NOMO-1 (cell line): Measurements from ENCODE around the gene PARVA.
"Not testable (repeated sequence)": the region's sequence is repeated elsewhere in the genome, so short reads cannot be mapped to it uniquely, and the experiment has no call there.

Experiments
- DNase-seq, 2 experiments: peaks; one replicate each; lab custom pipeline; 2025; ENCODE audit not compliant: unreplicated experiment in 2 of 2; lab: John Stamatoyannopoulos, UW

Gene PARVA, protein sequence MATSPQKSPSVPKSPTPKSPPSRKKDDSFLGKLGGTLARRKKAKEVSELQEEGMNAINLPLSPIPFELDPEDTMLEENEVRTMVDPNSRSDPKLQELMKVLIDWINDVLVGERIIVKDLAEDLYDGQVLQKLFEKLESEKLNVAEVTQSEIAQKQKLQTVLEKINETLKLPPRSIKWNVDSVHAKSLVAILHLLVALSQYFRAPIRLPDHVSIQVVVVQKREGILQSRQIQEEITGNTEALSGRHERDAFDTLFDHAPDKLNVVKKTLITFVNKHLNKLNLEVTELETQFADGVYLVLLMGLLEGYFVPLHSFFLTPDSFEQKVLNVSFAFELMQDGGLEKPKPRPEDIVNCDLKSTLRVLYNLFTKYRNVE

DNA sequence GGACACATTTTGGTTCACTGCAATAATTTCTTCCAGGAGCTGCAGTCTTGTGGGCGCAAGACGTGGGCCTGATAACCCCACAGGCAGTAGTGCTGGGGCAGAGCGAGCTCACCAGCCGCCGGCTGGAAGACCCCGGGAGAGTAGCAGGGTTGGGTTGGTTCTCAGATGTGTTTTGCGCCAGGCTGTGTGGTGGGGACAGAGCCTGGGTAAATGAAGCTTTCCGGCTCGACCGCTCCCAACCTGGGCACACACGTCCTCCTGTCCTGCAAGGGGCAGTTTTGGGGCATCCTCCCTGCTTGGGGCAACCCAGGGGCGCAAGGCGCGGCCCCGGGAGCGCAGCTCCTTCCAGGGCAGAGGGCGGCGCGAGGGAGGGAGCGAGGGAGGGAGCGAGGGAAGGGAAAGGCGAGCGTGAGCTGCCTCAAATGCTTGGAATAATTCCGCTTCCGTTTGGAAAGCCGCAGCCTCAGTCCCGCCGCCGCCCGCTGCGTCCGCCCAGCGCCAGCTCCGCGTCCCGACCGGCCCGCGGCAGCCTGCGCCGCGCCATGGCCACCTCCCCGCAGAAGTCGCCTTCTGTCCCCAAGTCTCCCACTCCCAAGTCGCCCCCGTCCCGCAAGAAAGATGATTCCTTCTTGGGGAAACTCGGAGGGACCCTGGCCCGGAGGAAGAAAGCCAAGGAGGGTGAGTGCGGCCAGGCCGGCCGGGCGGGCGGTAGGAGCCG, at the start of gene PARVA:
PARVA (plus strand) TSS at position 466 of the 718 bp plus-strand sequence; CDS start at position 543, 77 bp downstream.
- no peak for DNase-seq

DNA sequence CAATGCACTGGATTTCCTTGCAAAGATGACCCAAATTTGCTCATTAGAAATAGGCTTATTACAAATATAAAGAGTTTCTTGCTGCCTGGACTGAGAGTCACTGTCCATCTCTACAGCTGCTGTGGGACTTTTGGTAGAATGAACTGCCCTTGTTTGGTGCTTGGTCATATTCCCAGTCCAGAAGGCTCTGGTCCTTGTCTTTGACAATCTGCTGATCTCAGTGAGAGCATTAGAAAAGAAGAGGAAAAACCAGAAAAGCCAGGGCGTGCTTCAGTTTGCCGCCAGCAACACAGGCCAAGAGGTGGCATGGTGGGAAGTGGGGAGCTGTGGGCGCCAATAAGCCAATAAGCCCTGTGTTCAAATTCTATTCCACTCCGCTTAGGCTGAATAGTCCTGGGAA, 48.2 kb upstream of the PARVA start:
- DNase-seq, result no peak

DNA sequence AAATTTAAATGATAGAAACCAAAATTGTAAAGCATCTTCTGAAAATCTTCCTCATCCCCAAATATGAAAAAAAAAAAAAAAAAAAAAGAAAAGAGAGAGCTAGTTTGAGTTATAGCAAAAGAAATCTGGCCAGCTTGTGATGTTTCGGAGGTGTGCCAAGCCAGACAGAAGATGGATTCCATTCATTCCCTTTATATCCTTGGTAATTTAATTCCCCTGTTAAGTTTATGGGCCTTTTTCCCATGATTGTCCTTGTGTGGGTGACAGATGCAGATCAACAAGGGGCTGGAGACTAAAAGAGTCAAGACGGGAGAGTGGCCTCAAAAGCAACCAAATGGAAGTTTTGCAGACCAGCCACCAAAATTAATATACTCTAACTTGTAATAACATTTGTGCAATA, 47.6 kb upstream of the PARVA start:
- no peak for DNase-seq

DNA sequence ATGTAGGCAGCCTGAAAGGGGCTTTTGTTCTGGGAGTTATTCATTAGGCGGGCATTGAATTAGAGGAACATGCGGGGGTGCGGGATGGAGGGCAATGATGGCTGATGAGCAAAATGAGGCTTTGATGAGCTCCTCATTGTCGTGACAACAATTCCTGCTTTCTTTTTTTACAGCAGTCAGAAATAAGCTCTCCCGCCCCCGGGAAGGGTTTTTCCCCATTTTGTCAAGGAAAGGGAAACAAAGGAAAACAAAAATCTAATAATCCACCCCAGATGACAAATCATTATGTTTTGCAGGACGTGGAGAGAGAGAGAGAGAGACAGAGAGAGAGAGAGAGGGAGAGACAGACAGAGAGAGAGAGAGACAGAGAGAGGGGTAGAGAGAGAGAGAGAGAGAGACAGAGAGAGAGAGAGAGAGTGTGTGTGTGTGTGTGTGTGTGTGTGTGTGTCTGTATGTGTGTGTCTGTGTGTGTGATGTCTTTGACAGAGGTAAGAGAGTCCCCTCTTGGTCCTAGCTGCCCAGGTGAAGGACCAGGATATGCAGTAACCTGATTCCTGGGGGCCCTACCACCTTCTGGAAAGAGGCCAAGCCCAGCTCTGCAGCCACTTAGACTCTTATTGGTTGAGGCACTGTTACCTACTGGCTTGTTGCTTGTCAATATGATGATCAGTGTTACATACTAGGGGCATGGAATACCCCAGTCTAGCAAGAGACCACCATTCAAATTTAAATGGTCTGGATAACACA, 46.7 kb upstream of the PARVA start:
- no peak for DNase-seq

DNA sequence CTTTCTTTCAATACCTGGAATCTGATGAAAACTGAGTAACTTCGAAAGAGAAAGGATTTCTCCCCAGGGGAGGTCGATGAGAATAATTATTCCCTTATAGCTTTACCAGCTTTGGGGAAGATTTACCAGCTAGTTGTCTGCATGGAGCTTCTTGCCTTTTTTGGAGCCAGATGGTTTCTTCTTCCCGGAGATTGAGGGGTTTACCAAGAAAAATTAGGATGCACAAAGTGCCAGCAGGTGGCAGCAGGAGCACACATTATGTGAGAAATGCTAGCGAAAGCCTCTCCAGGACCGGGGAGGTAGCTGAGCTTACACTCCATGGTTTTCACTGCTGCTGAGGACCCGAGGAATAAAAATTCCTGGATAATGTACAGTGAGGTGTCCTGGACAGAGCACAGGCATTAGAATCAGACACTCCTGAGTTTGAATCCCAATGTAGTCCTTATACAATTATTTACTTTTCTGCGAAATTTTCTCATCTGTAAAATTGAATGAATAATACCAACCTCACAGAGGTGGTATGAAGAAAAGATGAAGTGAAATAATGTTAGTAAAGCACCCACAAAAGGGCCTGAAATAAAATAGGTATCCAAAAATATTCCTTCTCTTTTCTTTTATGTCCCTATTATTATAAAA, 46.0 kb upstream of the PARVA start:
- peak; percentile 3 to 38 for DNase-seq

DNA sequence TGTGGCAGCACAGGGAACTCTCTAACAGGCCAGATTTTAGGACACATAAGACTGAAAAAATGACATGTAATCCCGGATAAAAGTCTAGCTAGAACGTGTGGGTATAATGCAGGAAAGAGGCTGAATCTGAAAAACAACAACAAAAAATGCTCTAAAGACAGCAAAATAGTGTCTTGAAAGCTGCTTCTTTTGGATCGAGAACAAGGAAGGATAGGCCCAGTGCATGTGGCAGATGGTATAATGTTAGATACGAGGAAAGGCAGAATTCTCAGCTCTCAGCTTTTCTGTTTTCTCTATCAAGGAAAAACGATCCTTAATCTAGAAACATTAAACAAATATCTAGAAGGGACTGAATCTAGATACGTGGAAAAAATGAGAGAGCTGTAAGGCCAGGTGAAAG, 33.8 kb upstream of the PARVA start:
- DNase-seq, result no peak

DNA sequence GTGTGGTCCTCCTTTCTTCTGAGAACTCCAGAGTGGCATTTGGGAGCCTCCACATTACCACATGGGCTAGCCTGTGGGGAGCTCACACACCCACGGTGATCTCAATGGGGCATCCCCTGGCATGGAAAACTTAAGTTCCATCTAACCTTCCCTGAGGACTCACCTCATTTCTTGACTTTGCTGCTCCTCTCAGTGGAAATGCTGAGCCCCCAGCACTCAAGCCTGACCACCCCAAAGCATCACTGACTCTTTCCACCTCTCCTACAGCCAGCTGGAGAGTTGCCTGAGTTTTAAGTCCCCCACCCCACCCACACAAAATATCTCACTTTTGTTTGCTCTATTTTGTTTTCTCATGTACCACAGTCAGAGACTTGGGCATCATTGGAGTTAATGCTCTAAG, 23.8 kb upstream of the PARVA start:
- DNase-seq, result no peak

DNA sequence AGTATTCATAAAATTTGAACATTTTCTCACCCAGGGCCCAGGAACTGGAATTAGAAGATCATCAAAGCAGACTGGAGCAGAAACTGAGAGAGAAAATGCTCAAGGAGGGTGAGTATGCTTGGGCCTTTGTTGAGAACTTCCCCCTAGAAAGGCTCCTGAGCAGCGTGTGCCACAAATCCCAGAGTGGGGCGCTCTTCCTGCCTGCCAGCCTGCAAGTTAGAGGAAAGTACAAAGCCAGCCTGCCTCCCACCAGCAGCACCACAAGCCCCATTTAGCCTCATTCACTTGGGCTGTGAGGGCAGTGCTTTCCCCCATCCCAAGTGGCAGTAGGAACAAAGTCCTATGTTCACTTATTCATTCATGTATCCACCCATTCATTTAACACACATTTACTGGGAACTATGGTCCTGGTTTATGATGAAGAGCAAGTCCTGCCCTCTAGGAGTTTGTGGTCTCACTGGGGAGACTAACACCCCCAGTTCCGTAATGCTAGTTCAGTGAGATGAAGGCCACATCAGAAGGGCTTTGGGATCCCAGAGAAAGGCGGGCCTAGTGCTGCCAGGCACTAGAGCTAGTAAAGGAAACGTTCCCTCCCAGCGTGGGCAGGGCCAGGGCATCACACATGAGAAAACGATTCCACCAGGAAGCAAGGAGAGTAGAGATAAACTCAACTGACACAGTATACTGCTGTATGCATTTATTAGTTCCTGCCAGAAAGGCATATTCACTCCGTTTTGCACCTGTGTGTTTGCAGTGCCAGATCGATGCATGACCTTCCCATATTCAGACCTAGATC, 22.4 kb upstream of the PARVA start:
- DNase-seq, result no peak

DNA sequence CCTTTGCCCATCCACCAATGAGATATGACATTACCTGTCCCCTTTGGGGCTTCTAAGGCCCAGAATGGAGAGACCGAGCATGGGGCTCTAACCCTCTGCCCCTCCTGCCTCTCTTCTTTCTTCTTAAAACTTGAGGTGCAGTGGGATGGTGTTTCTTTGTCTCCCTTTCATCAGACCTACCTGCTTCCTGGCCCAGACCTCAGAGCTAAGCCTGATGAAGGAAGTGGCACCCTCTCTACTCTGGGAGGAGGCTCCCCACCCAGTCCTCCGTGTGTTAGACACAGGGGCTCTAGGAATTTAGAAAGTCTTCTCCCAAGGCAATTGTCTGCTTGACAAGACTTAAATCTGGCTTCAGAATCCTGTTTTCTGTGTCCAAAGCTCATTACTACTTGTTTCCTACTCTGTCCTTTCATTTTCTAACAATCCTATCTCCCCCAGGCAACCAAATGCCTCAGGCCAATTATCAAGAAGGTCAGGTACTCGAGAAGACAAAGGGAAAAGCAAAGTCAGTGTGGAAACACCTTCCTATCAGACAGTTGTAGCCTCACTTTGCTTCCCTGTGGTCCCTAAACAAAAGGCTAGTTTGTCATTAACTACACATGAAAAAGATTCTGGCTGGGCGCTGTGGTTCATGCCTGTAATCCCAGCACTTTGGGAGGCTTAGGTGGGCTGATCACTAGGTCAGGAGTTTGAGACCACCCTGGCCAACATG, 20.3 kb upstream of the PARVA start:
- no peak for DNase-seq

DNA sequence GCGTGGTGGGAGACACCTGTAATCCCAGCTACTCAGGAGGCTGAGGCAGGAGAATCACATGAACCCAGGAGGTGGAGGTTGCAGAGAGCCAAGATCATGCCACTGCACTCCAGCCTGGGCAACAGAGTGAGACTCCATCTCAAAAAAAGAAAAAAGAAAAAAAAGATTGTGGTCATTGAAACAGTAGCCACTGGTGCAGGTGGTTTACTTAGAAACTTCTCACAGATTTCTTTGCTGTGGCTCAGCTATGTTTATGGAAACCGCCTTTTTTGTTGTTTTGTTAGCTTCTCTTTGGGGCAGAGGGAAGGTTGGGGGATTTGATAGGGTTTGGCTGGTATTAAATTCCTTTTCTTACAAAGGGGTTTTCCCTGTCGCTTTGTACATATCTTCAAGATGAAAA, 19.7 kb upstream of the PARVA start:
- not testable (repeated sequence) for DNase-seq

DNA sequence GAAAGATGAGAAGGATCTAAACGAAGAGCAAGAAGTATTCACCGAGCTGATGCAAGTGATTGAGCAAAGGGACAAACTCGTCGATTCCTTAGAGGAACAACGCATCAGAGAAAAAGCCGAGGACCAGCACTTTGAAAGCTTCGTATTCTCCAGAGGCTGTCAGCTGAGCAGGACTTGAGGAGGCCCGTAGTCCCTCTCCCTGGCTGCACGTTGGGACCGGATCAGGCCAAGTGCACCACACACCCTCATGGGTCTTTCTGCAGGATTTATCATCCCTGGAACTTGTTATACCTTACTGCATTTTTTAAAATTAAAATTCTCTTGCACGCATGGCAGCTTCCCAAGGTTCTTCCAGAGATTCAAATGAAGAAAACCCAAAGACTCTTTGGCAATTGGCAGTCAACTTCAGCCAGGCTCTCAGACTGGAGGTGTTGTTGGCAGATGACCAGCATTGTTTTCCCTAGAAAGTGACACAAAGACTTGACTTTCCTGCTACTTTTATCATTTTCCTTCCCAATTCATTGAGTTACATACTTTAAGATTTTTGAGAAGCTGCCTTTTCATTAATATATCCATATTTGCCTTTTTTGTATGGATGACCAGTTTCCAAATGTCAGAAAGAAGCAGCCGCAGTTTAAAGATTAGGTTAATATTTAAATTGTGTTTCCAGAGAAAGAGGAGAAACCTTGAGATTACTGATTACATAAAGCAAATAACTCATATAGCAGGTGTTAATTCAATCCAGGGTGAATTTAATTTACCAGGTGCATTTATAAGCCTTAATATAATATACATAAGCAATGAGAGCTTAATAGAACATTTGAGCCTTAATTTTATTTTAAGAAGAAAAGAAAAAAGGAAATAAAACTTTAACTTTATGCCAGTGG, 18.8 kb upstream of the PARVA start:
- DNase-seq, result no peak

DNA sequence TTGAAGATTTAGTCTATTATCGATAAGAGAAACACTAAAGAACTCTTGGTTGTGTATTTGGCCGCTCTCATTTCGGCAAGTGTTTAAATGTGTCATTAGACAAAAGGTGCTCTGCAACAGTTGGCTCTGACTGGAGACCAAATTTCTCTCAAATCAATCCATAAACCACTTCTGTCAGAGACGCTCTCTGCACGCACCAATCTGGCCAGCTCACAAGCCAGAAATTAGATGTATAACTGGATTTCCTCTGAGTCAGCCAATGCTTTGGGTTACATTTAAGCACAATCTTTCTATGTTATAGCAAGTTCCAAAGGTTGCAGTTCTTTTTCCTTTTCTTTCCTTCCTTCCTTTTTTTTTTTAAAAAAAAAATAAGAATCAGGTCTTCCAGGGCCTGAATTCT, 17.6 kb upstream of the PARVA start:
- DNase-seq, result no peak

DNA sequence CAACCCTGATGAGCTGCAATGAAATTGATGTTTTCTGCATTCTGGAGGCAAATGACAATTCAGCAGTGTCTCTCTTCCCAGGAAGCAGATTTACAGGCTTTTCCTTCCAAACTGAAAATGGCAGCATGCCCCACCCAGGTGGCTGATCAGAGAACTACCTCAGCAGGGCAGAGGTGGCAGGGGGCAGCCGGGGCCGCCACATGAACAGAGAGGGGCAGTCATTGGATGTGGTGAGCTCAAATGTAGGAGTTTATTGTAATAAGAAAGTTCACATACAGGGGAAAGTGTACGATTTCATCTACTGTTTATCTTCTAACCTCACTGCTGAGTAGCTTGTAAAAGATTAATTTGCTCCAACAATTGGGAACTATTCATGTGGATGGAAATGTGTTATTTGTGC, 15.7 kb upstream of the PARVA start:
- no peak for DNase-seq

DNA sequence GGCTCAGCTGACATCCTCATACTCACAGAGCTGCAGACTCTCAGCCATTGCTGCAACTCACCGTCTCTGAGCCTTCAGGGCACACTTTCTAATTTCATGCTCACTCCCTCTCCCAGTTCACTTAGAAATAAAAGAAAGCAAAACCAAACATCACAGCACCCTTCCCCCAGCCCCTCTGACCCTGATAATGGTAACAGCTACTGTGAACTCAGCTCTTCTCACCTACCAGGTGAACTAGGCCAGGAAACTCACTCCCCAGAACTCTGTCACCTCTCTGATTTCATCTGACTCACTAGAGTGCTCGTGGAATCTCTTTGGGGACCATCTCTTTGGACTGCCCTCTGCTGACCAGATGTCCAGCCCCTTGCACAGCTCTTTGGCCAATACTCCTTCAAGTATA, 14.5 kb upstream of the PARVA start:
- DNase-seq, result no peak

DNA sequence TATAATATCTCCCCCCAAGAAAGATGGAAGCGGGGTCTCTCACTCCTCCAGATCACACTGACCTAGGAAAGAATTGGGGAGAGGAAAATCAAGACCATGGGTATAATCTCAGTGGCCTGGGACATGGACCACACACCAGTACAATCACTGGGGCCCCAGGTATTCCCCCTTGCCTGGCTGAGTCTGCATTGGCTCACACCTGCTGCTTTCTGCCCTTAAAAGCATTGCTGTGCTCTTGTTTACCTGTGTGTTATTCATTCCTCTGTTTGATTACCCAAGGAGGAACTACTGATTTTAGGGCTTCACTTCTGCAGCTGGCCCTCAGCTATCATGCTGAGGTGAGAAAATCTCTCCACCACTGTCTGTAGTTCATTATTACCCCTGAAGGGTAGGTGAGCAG, 14.0 kb upstream of the PARVA start:
- DNase-seq, result no peak

DNA sequence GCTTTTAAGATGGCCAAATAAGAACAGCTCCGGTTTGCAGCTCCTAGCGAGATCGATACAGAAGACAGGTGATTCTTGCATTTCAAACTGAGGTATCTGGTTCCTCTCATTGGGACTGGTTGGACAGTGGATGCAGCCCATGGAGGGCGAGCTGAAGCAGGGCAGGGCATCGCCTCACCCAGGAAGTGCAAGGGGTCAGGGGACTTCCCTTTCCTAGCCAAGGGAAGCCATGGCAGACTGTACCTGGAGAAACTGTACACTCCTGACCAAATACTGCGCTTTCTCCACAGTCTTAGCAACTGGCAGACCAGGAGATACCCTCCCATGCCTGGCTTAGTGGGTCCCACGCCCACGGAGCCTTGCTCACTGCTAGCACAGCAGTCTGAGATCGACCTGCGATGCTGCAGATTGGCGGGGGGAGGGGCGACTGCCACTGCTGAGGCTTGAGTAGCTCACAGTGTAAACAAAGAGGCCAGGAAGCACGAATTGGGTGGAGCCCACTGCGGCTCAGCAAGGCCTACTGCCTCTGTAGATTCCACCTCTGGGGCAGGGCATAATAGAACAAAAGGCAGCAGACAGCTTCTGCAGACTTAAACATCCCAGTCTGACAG, 11.3 kb upstream of the PARVA start:
- not testable (repeated sequence) for DNase-seq

DNA sequence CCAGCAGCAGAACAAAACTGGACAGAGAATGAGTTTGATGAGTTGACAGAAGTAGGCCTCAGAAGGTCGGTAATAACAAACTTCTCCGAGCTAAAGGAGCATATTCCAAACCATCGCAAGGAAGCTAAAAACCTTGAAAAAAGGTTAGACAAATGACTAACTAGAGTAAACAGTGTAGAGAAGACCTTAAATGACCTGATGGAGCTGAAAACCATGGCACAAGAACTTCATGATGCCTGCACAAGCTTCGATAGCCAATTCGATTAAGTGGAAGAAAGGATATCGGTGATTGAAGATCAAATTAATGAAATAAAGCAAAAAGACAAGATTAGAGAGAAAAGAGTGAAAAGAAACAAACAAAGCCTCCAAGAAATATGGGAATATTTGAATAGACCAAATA, 10.3 kb upstream of the PARVA start:
- DNase-seq, result not testable (repeated sequence)

DNA sequence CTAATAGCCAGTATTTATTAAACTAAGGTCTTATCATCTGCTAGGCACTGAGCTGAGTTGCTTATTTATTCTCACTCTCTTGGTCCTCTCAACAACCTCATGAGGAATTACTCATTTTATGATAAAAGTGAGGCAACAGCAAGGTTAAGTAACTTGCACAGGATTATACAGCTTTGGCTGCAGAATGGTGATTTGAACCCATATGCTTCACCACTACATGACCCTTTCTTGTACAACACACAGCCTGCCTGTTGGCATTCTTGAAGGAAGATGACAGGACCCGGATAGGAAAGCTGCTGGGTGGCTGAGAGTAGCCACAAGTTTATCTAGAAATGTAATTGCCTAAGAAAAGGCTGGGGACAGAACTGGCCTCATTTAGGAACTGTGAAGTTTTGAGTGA, 5.3 kb upstream of the PARVA start:
- DNase-seq, result no peak
